ENCODE measurements around the gene MACROD2.

DNA sequence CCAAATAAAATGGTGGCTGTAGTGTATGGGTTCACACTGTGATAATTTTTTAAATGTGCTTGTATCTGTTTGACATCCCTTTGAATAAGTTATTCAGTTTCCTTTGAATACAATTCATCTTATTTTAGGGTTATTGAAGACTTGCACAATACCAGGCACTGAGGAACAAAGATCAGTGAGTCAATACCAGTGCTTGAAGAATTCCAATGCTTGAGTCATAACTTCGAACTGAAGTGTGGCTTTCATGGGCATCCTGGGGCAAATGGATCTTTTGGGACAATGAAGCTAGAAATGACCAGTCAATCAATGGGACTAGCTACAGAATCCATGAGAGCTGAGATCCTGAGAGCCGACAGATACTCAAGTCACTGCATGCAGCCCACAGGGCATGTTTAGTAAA lies 692.0 kb downstream of the MACROD2 start:
- TF ChIP-seq, protein P1, sequence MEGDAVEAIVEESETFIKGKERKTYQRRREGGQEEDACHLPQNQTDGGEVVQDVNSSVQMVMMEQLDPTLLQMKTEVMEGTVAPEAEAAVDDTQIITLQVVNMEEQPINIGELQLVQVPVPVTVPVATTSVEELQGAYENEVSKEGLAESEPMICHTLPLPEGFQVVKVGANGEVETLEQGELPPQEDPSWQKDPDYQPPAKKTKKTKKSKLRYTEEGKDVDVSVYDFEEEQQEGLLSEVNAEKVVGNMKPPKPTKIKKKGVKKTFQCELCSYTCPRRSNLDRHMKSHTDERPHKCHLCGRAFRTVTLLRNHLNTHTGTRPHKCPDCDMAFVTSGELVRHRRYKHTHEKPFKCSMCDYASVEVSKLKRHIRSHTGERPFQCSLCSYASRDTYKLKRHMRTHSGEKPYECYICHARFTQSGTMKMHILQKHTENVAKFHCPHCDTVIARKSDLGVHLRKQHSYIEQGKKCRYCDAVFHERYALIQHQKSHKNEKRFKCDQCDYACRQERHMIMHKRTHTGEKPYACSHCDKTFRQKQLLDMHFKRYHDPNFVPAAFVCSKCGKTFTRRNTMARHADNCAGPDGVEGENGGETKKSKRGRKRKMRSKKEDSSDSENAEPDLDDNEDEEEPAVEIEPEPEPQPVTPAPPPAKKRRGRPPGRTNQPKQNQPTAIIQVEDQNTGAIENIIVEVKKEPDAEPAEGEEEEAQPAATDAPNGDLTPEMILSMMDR (IDR thresholded peaks at IDR 0.05), result no peak
- TF ChIP-seq POLR2AphosphoS5 (IDR thresholded peaks at IDR 0.05) (no peak), POLR2A (IDR thresholded peaks at IDR 0.05) (no peak)
